ENCODE data around the gene INSC. TPM values are rescaled to one million over a fixed set of nuclear protein-coding genes. Genes with fewer than 3 reads are reported as not detected.

Gene INSC
- total RNA-seq, 2 experiments from 2014 or later, result not detected

GRCh38 chr11:15228331-15228849, 113.7 kb downstream of the INSC start:
- ATAC-seq (ENCODE audit: poor library complexity) (no peak), DNase-seq (no peak)
- intact Hi-C loops (cut with DNase I, micrococcal nuclease), result no loop called here
- no peak for TF ChIP-seq CTCF (IDR thresholded peaks at IDR 0.05)
- Histone ChIP-seq H3K4me3 (ENCODE audit: low read length) (no peak overlapping the region), H3K9me3 (ENCODE audit: control insufficient read depth in 1 of 2, insufficient read depth in 1 of 2, low read length in 2 of 2) (no peaks in the 10 kb centered on the region), H3K36me3 (ENCODE audit: insufficient read depth, low read length) (no peaks in the 10 kb centered on the region), H3K27me3 (ENCODE audit: control insufficient read depth in 1 of 2, insufficient read depth in 2 of 2, low read length in 2 of 2) (no peaks in the 10 kb centered on the region), H3K4me1 (ENCODE audit: insufficient read depth, low read length) (no peaks in the 10 kb centered on the region), H3K27ac (ENCODE audit: low read depth in 1 of 2, low read length in 2 of 2) (no peak overlapping the region)
- CTCF ChIA-PET, result no interaction called here
- no peak overlapping the region for H3K27ac Mint-ChIP-seq
- H3K27me3 Mint-ChIP-seq, result no peaks in the 10 kb centered on the region
- no peak overlapping the region for H3K4me3 Mint-ChIP-seq
- POLR2A ChIA-PET, result no interaction called here
- no peaks in the 10 kb centered on the region for H3K4me1 Mint-ChIP-seq (ENCODE audit: low read depth)
- H3K36me3 Mint-ChIP-seq (ENCODE audit: low read depth), result no peaks in the 10 kb centered on the region
- no peaks in the 10 kb centered on the region for H3K9me3 Mint-ChIP-seq

- no peak overlapping the region for H3K4me3 ChIP-seq (ENCODE audit: low read length)
- CTCF ChIA-PET, result no interaction called here
- no peaks in the 10 kb centered on the region for H3K9me3 Mint-ChIP-seq
- H3K27ac Mint-ChIP-seq, result no peak overlapping the region
- no peaks in the 10 kb centered on the region for H3K27me3 Mint-ChIP-seq
- TF ChIP-seq CTCF (IDR thresholded peaks at IDR 0.05), result no peak
- H3K4me3 Mint-ChIP-seq, result no peak overlapping the region
- intact Hi-C loops (cut with DNase I, micrococcal nuclease), result no loop called here
- ATAC-seq (ENCODE audit: poor library complexity) (no peak), DNase-seq (no peak)
- no peak overlapping the region for H3K27ac ChIP-seq (ENCODE audit: low read depth in 1 of 2, low read length in 2 of 2)
- H3K4me1 Mint-ChIP-seq (ENCODE audit: low read depth), result no peaks in the 10 kb centered on the region
- POLR2A ChIA-PET, result no interaction called here
- H3K27me3 ChIP-seq (ENCODE audit: control insufficient read depth in 1 of 2, insufficient read depth in 2 of 2, low read length in 2 of 2), result no peaks in the 10 kb centered on the region
- H3K4me1 ChIP-seq (ENCODE audit: insufficient read depth, low read length), result no peaks in the 10 kb centered on the region
- H3K9me3 ChIP-seq (ENCODE audit: control insufficient read depth in 1 of 2, insufficient read depth in 1 of 2, low read length in 2 of 2), result no peaks in the 10 kb centered on the region
- no peaks in the 10 kb centered on the region for H3K36me3 ChIP-seq (ENCODE audit: insufficient read depth, low read length)
- H3K36me3 Mint-ChIP-seq (ENCODE audit: low read depth), result no peaks in the 10 kb centered on the region
Observed at GRCh38 chr11:15229069-15229468, 114.3 kb downstream of the INSC start.

GRCh38 chr11:15232496-15232895, 117.8 kb downstream of the INSC start:
- no peaks in the 10 kb centered on the region for H3K4me1 Mint-ChIP-seq (ENCODE audit: low read depth)
- intact Hi-C loops (cut with DNase I, micrococcal nuclease), result no loop called here
- no peak overlapping the region for H3K4me3 ChIP-seq (ENCODE audit: low read length)
- CTCF ChIA-PET, result no interaction called here
- H3K36me3 Mint-ChIP-seq (ENCODE audit: low read depth), result no peaks in the 10 kb centered on the region
- H3K4me3 Mint-ChIP-seq, result no peak overlapping the region
- DNase-seq (no peak), ATAC-seq (ENCODE audit: poor library complexity) (no peak)
- H3K9me3 Mint-ChIP-seq, result no peaks in the 10 kb centered on the region
- TF ChIP-seq CTCF (IDR thresholded peaks at IDR 0.05), result no peak
- POLR2A ChIA-PET, result no interaction called here
- no peak overlapping the region for H3K27ac Mint-ChIP-seq
- no peaks in the 10 kb centered on the region for H3K27me3 ChIP-seq (ENCODE audit: control insufficient read depth in 1 of 2, insufficient read depth in 2 of 2, low read length in 2 of 2)
- H3K4me1 ChIP-seq (ENCODE audit: insufficient read depth, low read length), result no peaks in the 10 kb centered on the region
- no peak overlapping the region for H3K27ac ChIP-seq (ENCODE audit: low read depth in 1 of 2, low read length in 2 of 2)
- no peaks in the 10 kb centered on the region for H3K9me3 ChIP-seq (ENCODE audit: control insufficient read depth in 1 of 2, insufficient read depth in 1 of 2, low read length in 2 of 2)
- no peaks in the 10 kb centered on the region for H3K27me3 Mint-ChIP-seq
- no peaks in the 10 kb centered on the region for H3K36me3 ChIP-seq (ENCODE audit: insufficient read depth, low read length)
